Stimulated activated CD4-positive, alpha-beta T cell treated with anti-CD3 and anti-CD28 coated beads, Interleukin-2, amount 100 ng/mL, for 24 hours (primary cell): ENCODE results near the gene ANK2.
"Not testable (repeated sequence)": the region's sequence is repeated elsewhere in the genome, so short reads cannot be mapped to it uniquely, and the experiment has no call there.

Source experiments
- DNase-seq, 2 donors: peaks; one replicate each; pipeline ENCODE4 v3.0.0-alpha.2; 2020

Gene ANK2

DNA sequence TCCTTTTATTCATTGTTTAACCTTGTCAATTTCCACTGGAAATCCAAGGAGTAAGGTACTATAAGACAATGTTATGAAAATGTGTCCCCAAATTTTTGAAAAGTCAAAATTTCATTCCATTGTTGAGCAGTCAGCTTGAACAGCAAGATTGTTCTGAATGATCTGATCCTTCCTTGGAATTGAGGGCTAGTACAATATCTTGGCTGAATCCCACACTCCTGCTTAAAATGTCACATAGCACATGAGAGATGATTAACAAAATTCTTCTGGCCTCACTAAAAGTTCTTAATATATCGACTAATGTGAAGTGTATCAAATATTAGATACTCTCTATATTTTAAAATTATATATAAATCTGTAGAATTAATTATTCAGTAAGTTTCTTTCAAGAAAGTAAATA, 104.8 kb downstream of the ANK2 start:
- no peak for DNase-seq

GRCh38 chr4:113157086-113157857, 107.8 kb downstream of the ANK2 start:
- no peak for DNase-seq

DNA sequence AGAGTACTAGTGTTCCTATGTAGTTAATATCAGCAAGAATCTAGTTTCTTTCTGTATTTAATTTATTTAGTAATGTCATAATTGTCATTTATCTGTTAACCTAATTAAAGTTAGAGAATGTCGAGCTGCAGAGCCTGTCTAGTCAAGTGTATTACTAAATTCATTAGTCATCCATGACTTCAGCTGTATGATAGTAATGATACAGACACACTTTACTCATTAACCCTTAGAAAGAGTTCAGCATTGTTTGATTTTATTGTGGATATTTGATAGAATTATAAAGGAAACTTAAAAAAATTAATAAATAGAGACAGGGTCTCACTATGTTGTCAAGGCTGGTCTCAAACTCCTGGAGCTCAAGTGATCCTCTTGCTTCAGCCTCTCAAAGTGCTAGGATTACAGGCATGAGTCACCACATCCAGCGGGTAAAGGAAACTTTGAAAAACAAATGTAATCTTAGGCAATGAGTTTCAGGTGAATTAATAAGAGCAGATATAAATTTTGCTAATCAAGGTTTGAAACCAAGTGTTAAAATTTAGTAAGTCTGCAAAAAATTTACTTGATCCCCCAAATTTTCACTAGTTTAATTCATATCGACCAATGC, 110.6 kb downstream of the ANK2 start:
- DNase-seq, result no peak

- no peak for DNase-seq
Measured at GRCh38 chr4:113160548-113160947, 111.1 kb downstream of the ANK2 start.

- no peak for DNase-seq
Measured at GRCh38 chr4:113162089-113162488, 112.6 kb downstream of the ANK2 start.

GRCh38 chr4:113169368-113169767, 119.9 kb downstream of the ANK2 start:
- no peak for DNase-seq

GRCh38 chr4:113170115-113170804, 120.8 kb downstream of the ANK2 start:
- no peak for DNase-seq

DNA sequence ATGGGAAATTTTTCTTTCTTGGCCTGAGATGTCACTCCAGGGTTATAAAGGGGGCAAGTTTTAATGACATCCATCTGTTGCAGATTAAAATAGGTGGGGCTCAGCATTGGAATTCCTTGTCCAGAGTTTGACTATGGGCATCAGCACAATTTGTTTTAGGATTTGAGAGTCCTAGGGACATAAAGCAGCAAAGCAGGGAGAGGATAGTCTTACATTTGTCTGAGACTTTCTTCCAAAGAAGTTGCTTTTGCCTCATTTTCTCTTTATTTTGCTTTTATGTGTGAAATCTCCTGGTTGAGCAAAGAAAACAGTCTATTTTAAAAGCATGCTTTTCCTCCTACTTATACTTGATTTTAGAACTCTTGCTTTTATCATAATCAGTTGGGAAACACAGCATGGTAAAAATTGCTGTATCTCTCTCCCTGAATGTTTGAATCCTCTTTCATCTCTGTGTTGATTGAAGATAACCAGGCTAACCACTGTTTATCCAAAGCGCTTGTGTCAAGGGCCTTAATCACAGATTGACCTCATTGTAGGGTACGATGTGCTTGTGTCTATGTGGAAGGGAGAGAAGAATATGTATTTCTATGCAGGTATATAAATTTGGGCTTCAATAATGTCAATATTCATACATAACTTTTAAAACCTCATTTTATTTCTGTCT, 121.5 kb downstream of the ANK2 start:
- no peak for DNase-seq

GRCh38 chr4:113173126-113173792, 123.8 kb downstream of the ANK2 start:
- no peak for DNase-seq

DNA sequence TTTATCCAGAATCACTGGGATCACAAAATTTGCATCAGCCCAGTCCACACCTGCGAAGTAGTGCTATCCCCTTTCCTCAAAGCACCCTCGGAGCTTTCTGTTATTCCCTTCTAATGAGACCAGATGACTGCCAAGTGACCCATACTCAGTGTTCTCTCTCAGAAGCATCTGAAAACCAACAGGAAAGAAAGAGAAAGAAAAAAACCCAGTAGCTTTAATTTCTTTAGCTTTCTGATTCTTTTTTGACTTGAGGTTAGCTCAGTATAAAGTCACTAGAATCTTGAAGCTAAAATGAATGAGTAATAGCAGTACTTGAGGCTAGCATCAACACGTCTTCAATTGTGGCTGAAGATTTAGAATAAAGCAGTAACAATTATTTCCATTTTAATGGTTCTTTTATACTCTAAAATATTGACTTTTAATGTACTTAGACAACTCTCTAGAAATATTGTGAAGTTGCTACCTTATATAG, 124.4 kb downstream of the ANK2 start:
- DNase-seq, result no peak

DNA sequence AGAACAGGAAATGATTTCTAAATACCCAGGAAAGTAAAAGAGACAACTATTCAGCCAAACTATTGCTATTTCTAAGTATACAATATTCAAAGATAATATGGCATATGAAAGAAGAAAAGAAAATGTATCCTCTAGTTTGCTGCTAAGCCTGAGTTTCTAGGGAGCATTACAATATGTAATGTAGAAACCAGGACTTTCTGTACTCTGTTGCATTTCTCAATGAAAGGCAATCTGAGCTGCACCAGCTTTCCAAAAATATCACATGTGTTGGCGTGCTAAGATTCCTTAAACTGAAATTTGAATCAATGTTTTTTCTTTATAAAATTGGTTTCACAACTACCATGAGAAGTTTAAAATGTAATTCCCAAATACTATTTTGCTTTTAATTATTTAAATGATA, 129.6 kb downstream of the ANK2 start:
- DNase-seq, result no peak

DNA sequence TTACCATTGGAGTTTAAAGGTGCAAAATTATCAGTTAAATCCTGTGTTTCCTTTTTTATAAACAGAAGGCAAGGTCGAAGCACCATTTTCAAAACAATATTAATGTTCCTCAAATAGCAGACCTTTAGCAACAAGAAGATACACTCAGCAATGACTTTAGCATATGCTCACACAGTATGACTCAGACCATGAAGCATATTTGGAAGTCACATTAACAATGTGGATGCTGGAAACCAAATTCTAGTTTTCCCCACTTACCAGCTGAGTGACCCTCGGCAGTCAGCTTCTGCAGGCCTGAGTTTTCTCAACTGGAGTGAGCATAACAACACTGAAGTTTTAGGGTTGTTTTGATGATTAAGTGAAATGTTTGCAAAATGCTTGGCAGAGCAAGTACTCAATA, 130.5 kb downstream of the ANK2 start:
- DNase-seq, result no peak

- DNase-seq, result no peak
Measured at GRCh38 chr4:113181289-113182007, 132.0 kb downstream of the ANK2 start.

GRCh38 chr4:113183032-113183605, 133.7 kb downstream of the ANK2 start:
- no peak for DNase-seq

- DNase-seq, result not testable (repeated sequence)
Measured at GRCh38 chr4:113186220-113186619, 136.8 kb downstream of the ANK2 start.

GRCh38 chr4:113186913-113187312, 137.5 kb downstream of the ANK2 start:
- no peak for DNase-seq

- no peak for DNase-seq
Measured at GRCh38 chr4:113187358-113187757, 137.9 kb downstream of the ANK2 start.

DNA sequence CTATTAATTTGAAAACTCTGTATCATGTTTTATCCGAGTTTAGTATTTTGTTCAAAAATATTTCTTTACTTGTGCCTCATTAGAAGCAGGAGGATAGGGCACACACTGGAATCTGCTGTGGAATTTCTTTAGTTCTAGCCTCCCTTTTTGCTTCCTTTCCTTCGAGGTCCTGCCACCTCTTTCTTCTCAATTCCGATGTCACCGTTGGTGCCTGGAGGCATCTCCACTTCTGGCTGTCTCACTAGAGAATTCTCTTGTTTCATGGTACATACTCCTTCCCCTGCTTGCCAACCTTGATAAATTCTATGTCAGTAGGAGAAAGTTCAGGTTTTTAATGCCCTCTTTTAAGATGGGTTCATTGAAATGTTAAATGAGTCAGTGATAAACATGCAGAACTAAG, 140.1 kb downstream of the ANK2 start:
- DNase-seq, result no peak

- no peak for DNase-seq
Measured at GRCh38 chr4:113209153-113209552, 159.7 kb downstream of the ANK2 start.

DNA sequence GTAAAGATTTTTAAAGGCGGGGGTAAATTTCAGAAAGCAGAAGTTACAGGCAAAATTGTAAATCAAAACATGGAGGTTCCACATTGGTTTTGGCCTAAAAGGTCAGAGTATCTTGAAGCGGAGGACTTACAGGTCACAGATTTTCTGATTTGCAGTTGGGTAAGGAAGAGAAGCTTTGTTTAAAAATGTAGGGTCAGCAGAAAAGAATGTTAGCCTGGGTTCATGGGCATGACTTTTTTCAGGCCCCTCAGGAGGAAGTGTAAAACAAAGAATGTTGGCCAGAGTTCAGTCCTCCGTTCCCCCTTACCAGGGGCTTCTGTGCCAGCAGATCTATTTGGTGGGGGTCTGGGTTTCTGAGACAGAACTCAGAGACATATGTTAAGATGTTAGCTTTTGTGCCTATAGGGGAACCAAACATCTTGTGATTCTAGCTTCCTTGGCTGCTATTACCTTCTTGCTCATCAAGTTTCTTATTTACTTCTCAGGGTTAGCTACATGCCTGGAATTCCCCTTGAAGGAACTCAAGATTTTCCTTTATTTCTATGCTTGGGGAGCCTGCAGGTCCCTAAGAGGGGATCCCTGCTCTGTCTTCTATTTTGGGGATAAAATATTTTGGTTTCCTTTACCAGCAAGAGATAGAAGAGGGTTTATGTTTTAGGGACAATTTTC, 160.3 kb downstream of the ANK2 start:
- DNase-seq, result no peak

DNA sequence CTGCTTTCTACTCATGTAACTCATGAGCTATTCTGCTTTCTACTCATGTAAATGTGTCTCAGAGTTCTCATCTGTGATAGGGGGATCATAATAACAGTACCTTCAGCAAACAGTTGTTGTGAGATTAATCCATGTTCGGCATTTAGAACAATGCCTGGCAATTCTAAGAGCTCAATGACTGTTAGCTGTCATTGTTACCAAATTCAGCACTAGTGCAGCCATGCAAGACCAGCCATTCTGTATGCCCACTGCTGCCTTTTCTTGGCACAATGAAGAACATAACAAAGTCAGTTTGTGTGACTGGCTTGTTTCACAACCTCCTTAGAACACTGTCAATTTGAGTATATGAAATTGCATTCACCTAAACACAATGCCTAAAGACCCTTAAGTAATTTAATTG, 163.2 kb downstream of the ANK2 start:
- DNase-seq, result no peak
